MV-4-11 (cell line): ENCODE results near the gene ATP4A.

Source experiments
- DNase-seq: peaks from one replicate; lab custom pipeline; 2025; lab: John Stamatoyannopoulos, UW

The ATP4A gene

DNA sequence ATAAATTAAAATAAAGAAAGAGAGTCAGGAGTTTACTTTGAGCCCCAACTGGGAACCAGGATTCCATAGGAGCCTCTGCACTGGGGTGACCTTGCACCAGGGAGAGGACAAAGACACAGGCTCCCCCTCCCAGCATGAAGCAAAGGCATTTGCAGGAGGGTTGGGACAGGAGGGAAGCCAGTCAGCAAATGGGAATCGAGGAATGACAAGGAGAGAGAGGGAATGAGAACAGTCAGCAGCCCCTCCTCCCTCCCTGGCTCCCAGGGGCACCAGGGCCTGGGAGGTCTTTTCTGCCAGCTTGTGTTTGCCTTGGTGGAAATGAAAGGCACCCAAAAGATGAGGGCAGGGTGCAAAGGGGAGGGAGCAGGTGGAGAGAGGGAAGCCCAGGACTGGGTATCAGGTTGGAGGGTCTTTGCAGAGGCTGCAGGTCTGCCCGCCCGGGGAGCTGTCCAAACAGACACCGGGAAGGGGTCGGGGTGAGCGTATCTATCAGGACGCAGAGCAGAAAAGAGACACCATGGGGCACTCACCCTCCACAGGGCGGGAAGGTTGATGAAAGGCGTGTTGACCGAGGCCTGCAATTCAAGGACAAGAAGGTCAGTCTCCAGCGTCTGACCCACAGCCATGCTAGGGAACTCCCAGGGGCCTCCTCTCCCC, 39.1 kb downstream of the ATP4A start:
- no peak for DNase-seq

DNA sequence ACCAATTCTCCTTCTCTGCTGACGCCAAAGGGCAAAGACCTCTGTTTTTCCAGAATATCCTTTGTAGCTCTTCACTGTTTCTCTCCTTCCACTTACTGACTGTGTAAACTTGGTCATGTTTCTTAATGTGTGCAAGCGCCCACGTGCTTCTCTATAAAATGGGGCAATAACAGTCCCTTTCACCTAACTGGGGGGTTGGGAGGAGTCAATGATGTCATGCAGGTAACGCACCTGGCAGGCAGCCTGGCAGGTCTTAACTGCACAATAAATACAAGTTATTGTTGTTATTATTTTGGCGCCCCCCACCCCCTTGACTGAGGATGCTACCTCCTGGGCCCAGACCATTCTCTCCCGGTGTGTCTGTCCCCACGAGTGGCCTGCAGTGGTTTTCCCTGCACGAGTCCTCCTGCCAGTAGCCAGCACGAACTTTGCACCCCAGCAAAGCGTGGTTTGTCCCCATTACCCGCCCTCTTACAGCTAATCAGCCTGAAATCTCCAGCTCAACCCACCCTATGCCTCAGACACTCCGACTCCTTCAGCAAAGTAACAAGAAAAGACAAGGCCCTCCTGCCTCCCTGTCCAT, 40.6 kb downstream of the ATP4A start:
- no peak for DNase-seq

DNA sequence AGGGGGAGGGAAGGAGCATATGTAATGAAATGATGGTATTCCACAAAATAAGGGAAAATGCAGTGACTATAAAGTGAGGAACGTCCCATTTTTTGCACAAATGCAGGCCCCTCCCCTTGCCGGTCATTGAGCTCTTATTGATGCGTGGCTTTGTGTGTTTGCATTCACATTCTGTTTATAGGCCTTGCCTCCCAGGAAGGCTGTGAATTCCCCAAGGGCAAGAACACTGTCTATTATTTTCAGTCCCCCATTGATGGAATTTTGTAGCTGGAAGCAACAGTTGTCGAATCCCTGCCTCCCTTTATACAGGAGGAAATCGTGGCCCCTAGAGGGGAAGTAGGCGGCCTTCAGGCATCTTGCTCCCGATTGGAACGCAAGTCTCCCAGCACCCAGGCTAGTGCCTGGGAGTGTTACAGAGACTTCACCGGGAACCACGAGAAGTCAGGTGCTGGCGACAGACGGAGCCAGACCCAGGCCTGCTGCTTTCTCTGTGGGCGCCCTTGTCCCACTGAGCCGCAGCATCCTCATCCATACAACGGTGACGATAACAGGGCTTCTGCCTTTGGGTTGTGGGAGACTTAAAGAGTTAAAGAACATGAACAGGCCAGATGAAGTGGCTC, 42.2 kb downstream of the ATP4A start:
- DNase-seq: no peak

DNA sequence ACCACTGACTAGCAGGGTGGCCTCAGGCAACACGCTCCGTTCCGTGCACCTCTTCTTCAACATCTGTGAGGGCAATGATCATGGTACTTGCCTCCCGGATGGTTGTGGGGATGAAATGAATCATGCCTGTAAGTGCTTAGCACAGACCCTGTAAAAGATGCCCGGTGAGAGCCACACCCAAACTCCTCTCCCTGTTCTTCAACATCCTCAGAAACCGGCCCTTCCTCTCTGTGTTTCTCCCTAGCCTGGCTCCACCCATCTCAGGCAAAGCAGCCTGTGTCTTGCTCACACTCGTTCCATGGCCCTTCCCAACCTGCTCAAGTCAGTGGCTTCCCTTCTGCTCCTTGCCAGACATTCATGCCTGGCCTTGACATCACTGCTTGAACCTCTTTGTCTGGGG, 44.2 kb downstream of the ATP4A start:
- no peak for DNase-seq

DNA sequence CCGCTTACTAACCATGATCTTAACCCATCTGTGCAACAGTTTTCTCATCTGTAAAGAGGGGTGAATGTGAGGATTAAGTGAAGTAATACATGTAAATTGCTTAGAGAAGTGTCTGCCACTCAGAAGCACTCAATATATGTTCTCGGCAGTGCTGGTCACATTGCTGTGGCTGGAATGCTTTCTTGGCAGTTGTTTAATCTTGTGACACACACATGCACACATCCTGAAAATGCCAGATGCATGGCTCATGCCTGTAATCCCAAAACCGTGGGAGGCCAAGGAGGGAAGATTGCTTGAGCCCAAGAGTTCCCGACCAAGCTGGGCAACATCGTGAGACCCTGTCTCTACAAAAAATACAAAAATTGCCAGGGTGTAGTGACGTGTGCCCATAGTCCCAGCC, 45.1 kb downstream of the ATP4A start:
- no peak for DNase-seq

DNA sequence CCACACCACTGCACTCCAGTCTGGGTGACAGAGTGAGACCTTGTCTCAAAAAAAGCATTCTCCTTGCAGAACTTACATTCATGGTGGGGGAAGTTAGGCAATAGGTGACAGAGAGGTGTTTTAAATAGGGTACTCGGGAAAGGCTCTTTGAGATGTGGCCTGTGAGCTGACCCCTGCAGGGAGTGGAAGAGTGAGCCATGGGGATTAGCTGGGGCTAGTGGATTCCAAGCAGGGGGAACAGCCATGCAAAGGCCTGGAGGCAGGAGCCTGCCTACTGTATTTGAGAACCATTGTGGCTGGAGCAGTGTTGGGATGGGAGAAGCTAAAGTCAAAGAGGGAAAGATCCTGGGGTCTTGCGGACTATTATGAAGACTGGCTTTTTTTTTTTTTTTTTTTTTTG, 46.1 kb downstream of the ATP4A start:
- DNase-seq: no peak

DNA sequence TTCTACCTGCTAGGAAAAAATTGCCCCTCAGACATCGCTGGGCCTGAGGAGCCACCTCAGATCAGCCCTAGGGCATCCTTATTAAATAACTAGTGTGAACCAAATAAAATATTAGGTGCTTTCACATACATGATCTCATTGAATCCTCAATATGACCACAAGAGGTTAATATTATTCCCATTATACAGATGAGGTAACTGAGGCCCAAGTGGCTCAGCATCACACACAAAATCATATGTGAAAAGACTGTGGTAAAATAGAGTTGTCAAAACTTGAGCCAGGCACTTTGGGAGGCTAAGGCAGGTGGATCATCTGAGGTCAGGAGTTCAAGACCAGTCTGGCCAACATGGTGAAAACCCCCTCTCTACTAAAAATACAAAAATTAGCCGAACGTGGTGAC, 47.1 kb downstream of the ATP4A start:
- no peak for DNase-seq

DNA sequence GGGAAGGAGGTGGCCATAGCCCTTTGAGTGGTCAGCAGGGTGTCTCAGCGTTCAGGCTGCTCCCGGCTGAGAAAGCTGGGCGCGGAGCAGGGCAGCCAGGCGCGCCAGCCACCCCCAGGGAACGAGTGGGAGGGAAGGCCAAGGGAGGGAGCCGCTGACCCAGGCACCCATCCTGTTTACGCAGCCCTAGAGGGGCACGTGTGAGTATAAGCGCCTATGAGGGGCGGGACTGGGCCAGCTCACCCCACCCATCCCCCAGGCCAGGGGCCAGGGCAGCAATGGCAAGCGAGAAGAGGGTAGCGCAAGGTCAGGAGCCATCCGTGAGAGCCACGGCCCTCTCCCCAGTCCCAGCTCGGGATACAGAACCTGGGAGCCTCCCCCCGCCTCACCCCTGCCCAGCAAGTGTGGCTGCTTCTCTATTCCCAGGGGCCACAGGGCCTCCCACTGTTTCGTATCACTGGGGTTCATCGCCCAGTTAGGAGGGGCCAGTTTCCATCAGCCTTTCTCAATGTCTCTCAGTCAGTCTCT, 49.1 kb downstream of the ATP4A start:
- DNase-seq: no peak

DNA sequence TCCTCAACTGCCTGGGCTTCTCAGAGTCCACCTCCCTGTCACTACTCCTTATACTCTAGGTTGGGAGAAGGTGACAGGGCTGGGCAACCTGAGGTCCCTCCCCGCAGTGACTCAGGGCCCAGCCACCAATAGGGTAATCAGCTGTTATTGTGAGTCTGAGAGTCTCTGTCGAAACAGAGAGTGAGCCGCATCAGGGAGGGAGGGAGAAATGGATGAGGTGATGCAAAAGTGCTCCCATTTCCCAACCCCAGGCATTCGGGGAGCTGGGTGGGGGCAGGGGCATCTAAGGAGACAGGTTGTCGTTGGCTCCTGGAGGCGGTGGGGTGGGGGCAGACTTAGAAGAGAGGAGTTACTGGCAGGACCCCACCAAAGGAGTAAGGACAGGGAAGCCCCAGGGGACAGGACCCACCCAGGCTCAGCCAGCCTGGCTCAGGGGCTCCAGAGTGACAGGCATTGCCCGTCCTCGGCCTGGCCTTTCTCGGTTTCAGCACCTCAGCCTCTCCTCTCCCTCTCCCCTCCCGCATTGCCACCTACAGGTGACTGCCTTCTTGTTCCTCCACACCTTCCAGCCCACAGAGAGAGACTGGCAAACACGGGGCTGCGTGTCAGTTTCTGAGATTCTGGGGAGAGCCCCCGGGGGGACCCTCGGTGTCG, 49.7 kb downstream of the ATP4A start, which contains the start of gene DMKN:
Gene DMKN (minus strand): TSS at position 22 of the 654 bp plus-strand sequence. CDS start 174 bp downstream, outside the sequence.
- no peak for DNase-seq

DNA sequence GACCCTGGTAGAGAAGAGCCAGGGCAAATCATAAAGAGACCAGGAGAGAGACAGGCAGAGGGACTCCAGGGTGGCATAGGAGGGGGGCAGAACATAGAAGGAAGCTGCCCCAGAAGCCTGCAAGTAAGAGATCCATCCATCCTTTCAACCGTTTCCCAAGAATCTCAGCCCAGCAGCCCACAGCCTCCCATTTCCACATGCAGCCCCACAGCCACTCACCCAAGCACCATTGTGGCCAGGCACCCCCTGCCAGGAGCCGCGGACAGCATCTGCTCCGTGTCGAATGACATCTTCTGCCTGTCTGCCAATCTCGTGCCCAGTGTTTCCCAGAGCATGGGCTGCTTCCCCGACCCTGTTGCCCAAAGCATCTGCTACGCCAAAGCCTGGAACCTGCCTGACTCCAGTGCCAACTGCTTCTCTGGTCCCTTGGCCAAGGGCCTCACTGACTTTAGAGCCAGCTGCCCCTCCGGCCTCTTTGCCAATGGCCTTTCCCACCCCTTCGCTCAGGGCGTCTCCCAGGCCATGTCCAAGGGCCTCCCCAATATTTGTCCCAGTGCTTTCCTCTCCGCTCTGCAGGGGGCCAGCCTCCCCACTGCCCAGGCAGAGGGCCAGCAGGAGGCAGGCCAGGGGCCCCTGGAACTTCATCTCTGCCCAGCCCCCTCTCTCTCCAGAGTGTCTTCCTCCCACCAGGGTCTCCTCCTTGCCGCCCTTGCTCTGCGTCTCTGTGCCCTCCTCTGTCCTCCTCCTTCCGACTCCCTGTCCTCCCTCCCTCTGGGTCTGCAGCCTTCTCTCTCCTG, 50.4 kb downstream of the ATP4A start:
- no peak for DNase-seq

DNA sequence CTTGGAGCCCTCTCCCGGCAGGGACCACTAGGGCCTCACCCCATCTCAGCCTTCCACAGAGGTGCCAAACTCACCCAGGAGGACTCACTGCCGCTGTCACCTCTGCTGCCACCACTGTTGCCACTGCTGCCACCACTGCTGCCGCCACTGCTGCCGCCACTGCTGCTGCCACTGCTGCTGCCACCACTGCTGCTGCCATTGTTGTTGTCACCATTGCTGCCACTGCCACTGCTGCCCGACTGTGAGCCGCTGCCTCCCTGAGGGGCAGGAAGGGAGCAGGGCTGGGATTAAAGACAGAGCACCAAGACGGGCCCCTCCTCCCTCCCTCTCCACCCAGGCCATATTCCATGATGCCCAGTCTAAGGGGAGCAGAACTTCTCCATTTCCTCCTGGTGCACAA, 52.1 kb downstream of the ATP4A start:
- no peak for DNase-seq

DNA sequence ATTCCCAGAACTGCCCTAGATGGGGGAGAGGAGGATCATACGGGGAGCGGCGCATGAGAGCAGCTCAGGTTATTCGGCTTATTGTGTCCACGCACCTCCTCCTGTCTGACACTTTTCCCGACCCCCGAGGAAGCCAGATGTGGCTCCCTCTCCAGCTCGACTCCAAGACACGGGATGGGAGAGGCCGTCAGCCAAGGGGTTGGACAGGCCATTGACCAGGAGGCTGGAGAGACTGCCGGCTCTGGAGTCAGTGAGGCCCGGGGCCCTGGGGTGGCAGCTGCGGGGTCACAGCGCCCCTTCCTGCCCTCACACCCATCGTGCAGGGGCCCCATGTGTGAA, 52.9 kb downstream of the ATP4A start:
- no peak for DNase-seq

DNA sequence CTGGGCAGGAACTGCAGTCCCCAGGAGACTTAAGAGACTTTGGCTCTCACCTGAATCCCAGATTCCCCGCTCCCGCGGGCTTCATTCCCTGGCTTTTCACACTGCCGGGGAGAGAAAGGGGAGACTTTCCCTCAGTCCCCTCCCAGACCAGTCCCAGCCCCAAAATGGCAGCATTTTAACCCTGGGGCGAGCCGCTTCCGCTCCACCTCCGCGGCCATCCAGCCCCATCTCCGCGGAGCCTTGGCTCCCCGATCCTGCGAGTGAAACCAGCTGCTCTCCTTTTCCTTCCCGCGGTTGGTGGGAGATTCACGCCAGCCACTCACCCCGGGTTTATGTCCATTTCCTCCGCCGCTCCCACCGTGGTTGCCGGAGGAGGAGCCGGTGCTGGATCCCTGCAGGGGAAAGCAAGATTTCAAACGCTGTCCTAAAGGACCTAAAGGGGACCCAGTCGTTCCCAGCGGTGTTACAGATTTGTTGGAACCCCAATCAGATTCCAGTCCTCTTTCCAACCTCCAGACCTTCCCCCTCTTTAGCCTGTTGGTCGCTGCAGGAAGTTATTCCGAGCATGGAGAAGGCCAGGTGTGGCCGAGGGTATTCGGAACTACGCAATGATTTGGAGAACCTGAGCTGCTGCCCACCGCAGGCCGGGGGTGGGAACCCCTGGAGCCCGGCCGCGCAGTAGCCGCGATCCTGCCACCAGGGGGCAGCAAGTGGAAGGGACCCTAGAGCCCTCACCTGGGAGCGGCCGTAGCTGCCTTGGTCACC, 53.4 kb downstream of the ATP4A start:
- DNase-seq: no peak

DNA sequence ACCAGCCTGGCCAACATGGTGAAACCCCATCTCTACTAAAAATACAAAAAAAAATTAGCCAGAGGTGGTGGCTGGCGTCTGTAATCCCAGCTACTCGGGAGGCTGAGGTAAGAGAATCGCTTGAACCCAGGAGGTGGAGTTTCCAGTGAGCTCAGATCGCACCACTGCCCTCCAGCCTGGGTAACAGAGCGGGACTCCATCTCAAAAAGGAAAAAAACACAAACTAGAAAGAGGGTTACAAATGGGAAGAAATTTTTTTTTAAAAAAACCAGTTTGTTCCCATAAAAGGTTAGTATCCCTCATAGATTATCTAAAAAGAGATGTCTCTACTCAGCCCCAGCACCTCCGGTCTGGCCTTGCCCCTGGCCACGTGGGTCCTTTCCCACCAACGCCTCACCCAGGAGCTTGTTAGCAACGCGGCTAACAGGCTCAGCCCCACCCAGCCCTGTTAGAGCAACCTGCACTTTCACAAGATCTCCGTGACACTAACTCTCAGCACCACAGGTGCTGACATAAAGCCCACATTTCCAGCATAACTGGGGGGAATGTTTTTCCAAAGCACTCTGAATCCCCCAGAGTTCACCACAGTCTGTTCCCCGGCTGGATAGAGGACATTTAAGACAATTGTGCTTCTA, 54.3 kb downstream of the ATP4A start:
- DNase-seq: no peak

DNA sequence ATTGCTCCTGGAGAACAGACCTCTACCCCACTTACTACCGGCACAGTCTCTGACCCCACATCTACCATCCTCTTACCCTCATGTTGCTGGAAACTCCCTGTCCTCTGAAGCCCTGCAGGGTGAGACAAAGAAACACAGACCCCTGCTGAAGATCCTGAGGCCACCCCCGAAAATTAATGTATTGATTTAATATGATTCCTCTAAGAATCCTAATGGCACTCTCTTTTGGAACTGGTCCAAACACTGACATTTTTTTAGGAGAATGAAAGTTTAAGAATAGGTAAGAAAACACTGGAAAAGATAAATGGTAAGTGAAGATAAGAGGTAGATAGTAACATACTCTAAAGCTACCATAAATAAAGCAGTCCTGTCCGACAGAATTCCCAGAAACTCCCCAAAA, 55.3 kb downstream of the ATP4A start:
- no peak for DNase-seq

DNA sequence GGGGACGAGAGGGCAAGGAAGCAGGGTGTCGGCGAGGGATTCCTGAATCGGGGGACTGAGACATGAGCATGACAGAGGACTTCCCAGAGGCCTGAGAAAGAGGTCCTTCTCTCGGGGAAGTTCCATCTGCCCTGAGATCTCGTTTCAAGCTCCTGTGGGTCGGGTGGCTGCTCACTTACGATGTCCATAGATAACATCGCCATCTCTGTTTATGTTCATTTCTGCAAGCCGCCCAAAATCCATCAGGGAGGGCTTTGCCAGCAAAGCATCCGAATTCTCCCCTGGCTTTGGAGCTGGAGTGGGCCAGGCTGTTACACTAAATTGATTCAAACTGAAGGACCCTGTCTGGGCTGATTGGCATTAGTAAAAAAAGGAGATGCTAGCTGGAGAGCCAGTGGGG, 55.9 kb downstream of the ATP4A start:
- no peak for DNase-seq

DNA sequence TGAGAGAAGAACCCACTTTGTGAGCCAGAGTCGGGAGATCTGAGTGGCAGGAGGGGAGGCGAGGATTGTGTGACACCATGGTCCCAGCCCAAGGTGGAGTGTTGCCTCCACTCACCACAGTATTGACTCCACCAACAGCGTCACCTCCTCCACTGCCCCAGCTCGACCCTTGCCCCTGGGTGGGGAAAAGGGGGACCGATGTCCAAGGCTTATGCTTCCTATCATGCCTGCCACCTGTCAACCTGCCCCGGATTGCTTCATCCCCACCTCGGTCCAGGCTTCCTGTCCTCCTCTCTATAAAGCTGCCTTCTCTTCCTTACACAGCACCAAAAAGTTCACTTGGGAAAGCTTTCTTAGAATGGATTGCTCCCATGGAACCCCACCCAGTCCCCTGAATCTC, 57.4 kb downstream of the ATP4A start:
- no peak for DNase-seq

DNA sequence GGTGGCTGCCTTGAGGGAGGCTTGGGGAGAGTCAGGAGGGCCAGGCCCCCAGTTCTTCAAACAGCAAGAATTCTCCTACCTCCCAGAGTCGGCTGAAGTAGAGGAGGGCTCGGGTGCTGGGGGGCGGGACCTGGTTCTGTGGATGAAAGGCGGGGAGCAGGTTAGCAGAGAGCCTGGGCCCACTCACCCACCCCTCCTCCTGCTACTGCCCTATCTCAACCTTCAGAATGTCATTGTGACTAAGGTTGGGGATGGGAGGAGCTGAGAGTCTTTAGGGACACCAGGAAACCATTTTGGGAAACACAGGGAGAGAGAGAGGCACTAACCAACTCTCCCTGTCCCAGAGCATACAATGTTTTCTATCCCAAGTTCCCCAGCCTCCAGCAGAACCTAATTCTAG, 60.7 kb downstream of the ATP4A start:
- no peak for DNase-seq

DNA sequence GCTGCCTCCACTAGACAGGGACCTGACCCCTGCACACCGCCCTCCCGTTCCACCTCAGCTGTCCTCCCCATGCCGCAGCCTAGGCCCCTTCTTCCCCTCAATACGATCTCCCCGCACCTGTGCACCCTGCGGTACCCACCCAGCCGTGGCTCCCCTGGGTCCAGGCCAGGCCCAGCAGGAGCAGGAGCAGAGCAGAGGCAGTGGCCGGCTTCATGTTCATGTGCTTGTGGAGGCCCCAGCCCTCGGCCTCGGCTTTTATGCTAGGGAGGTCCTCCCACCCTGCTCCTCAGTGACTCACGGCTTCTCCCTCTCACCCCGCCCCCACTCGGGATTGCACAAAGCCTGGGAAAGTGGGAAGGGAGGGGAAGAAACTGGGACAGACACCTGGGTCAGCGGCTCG, 61.8 kb downstream of the ATP4A start:
- no peak for DNase-seq

DNA sequence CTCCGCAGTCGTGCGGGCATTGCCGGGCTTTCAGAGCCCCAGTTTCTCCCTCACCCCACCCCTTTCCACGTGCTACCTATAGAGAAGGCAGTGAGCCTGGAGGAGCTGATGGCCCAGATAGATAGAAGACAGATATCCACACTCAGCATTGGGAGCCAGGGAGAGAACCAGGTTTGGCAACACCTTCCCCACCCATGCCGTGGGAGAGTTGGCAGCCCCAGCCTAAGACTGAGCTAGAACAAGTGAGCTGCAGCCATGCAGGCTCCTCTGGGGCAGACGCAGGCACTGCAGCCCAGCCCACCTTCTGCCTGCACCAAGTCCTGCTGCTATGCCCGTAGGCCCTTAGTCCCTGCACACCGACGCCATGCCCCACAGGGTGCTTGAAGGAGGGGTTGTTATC, 62.8 kb downstream of the ATP4A start:
- no peak for DNase-seq
